ENCODE results near the gene SNX6.
"Not testable (repeated sequence)": the region's sequence is repeated elsewhere in the genome, so short reads cannot be mapped to it uniquely, and the experiment has no call there.

- TF ChIP-seq CTCF (IDR thresholded peaks at IDR 0.05); POLR2A (IDR thresholded peaks at IDR 0.05; ENCODE audit: low read depth); POLR2AphosphoS5 (IDR thresholded peaks at IDR 0.05): not testable (repeated sequence)
Measured at GRCh38 chr14:34562037-34562775, 67.7 kb downstream of the SNX6 start.
